AG09319 (cell line): Measurements from ENCODE around the gene HOXA7.
A peak's percentile ranks its signal among the peaks of the same experiment; 100 is the strongest.

Experiments
- DNase-seq: peaks from one replicate; pipeline ENCODE4 v3.0.0-alpha.2; 2010; ENCODE audit warnings: low read depth; ENCODE audit errors: extremely low read depth
- CTCF ChIP-seq: IDR thresholded peaks from 2 replicates; pipeline ENCODE4 v1.5.1; 2011; ENCODE audit warnings: low read depth, mild to moderate bottlenecking, inconsistent platforms, low read length, moderate library complexity

Gene HOXA7

GRCh38 chr7:27162561-27163287, 6.2 kb upstream of the HOXA7 start:
- DNase-seq, result no peak
- no peak for TF ChIP-seq CTCF

GRCh38 chr7:27161721-27162560, 5.5 kb upstream of the HOXA7 start:
- DNase-seq, result no peak
- no peak for TF ChIP-seq CTCF

GRCh38 chr7:27161214-27161720, 4.8 kb upstream of the HOXA7 start:
- no peak for TF ChIP-seq CTCF
- no peak for DNase-seq

GRCh38 chr7:27160546-27161213, 4.2 kb upstream of the HOXA7 start:
- peak; percentile 48 for DNase-seq

GRCh38 chr7:27160145-27160545, 3.7 kb upstream of the HOXA7 start:
- no peak for TF ChIP-seq CTCF
- no peak for DNase-seq

More at GRCh38 chr7:27160546-27161213, 4.2 kb upstream of the HOXA7 start:
- peak; percentile 95 for TF ChIP-seq CTCF

- DNase-seq, result no peak
- TF ChIP-seq CTCF, result no peak
These were observed 3.0 kb upstream of the HOXA7 start for GRCh38 chr7:27159266-27160144.
